Kidney tubule cell (primary cell): Measurements from ENCODE around the gene IGF1.

Experiments used
- DNase-seq: peaks from one replicate; pipeline ENCODE4 v3.0.0-alpha.2; 2018; ENCODE audit warnings: low spot score

Gene IGF1

DNA sequence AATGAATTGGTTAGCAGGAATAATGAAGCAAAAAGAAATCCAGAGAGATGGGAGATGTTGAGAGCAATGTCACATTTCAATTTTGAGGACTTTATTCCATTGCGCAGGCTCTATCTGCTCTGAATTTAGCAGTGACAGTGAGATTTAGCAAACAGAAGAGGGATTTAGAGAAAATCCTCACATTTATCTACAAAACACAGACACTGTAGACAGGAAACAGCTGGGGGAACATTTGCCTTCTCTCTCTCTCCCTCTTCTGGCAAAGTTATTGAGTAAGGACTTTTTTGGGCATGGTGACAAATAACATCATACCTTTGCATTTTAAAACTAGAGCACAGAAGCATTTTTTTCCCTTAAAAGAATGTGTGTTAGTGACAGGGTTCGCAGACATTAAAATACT, at the start of gene IGF1:
Gene IGF1 (minus strand): TSS at position 158 of the 400 bp plus-strand sequence. CDS start 182 bp downstream, outside the sequence.
- DNase-seq = peak; percentile 8

- peak; percentile 14 for DNase-seq
Measured at GRCh38 chr12:102528111-102528510, 47.7 kb upstream of the IGF1 start.

GRCh38 chr12:102527171-102527720, 46.9 kb upstream of the IGF1 start:
- DNase-seq = peak; percentile 31

- peak; percentile 72 for DNase-seq
Measured at GRCh38 chr12:102526656-102527055, 46.3 kb upstream of the IGF1 start.

DNA sequence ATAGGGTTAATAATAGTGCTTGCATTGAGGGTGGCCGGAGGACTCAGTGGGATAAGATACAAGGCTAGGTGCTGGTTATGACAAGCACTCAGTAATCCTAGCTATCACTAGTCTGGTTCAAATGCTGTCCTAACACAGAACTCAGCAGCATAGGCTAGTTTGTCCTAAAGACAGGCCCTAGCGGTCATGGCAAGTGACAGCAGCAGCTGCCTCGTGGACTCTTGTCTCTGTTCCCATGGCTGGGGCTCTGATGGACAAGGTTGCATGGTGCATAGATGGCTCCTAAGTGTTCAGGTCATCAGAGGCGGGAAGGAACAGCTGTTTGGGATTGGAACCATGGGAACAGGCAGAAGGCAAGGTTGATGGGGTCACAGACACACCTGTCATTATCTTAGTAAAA, 42.4 kb upstream of the IGF1 start:
- DNase-seq = no peak

GRCh38 chr12:102521662-102522277, 41.4 kb upstream of the IGF1 start:
- no peak for DNase-seq

GRCh38 chr12:102518871-102519270, 38.5 kb upstream of the IGF1 start:
- no peak for DNase-seq

GRCh38 chr12:102514696-102515095, 34.3 kb upstream of the IGF1 start:
- no peak for DNase-seq

DNA sequence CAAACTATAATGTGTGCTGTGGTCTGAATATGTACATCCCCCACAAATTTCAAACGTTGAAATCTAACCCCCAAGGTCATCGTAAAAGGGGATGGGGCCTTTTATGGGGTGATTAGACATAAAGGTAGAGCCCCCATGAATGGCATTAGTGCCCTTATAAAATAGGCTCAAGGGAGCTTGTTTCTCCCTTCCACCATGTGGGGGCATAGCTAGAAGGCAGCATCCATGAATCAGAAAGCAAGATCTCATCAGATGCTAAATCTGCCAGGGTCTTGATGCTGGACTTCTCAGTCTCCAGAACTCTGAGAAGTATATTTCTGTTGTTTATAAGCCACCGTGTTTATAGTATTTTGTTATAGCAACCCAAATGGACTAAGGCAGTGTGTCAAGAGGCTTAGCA, 33.4 kb upstream of the IGF1 start:
- no peak for DNase-seq

GRCh38 chr12:102513272-102513671, 32.9 kb upstream of the IGF1 start:
- no peak for DNase-seq

- no peak for DNase-seq
Measured at GRCh38 chr12:102512523-102512922, 32.2 kb upstream of the IGF1 start.

- DNase-seq = no peak
Measured at GRCh38 chr12:102511575-102511974, 31.2 kb upstream of the IGF1 start.

DNA sequence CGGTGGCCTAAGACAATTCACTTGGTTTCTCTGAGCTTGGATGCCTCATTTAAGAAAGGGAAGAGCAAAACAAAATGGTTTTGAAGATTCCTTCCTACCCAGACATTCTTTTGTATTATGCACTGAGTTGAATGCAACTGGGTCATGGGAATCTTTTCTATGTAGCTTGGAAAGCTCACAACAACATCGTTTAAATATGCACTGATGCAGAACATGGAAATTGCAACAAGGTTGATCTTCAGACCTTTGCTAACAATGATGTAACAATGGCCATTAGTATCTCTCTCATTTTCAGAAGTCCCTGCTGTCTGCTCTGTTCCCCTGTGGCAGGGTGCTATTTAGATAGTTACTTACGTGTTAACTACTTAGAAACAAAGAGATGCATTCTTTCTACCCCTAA, 30.1 kb upstream of the IGF1 start:
- no peak for DNase-seq

GRCh38 chr12:102510031-102510430, 29.7 kb upstream of the IGF1 start:
- DNase-seq = no peak

GRCh38 chr12:102509123-102509626, 28.8 kb upstream of the IGF1 start:
- no peak for DNase-seq

DNA sequence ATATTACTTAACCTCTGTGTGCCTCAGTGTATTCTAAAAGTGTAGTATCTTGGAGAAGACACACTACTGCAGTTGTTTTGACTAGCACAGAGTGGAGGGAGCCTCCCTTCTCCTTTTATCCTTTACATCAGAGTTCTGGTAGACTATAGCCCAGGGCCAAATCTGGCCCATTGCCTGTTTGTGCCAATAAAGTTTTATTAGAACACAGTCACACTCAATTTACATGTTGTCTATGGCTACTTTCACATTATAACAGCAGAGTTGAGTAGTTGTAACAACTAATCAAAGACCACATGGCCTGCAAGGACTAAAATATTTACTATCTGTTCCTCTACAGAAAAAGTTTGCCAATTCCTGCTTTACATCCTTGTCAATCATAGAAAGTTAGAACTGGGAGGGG, 27.7 kb upstream of the IGF1 start:
- no peak for DNase-seq

DNA sequence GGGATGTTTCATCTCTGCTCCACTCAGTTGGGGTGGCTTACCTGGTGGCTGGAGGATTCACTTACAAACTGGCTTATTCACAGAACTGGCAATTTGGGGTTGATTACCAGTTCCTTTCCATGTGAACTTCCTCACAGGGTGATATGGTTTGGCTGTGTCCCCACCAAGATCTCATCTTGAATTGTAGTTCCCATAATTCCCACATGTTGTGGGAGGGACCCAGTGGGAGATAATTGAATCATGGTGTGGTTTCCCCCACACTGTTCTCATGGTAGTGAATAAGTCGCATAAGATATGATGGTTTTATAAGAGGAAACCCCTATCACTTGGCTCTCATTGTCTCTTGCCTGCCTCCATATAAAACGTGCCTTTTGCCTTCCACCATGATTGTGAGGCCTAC, 26.9 kb upstream of the IGF1 start:
- no peak for DNase-seq

- no peak for DNase-seq
Measured at GRCh38 chr12:102504871-102505270, 24.5 kb upstream of the IGF1 start.

DNA sequence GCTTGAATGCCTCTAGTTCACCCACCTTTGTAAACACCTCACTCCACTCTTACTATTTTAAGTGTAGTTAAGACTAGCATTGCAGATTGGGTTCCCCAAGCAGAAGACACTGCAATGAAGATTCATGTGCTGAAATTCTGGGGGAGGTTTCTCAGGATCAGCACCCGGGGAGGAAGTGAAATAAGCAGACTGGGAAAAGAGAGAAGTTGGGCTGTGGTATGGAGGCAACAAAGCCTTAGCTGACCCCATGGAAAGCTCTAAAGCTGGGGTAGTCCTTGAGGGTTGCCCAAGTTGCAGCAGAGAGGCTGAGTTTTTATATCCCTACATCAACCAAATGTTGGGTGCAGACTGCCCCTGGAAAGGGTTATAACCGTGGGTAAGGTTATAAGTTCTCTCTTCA, 23.9 kb upstream of the IGF1 start:
- DNase-seq = no peak

GRCh38 chr12:102503831-102504230, 23.5 kb upstream of the IGF1 start:
- no peak for DNase-seq

DNA sequence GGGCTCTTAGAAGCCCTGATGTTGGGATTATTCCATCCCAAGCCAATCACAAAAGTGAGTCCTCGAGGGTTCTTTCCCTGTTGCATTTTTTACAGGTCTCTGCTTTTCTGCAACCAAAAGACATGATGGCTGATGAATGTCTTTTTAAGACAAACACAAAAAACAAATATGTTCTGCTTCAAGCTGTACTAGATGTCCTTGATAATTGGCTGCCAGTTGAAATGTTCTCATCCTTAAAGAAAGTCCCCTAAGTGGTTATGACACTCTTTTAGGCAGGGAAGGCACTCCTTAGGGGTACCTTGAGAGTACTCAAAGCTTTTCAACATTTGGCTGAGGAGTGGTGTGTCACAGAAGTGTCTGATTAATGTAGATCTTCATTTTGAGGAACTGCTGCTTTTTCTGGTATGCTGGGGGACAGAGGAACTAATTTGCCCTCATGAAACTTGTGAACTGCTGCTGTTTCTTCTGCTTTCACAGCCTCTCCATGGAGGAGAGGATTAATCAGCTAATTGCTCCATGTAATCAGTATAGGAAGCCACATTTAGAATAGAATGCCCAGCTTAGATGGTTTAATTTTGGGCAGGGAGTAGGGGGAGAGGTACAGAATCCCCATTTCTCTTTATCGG, 22.8 kb upstream of the IGF1 start:
- no peak for DNase-seq

- DNase-seq = no peak
Measured at GRCh38 chr12:102501773-102502172, 21.4 kb upstream of the IGF1 start.

- DNase-seq = no peak
Measured at GRCh38 chr12:102498471-102498870, 18.1 kb upstream of the IGF1 start.

- DNase-seq = no peak
Measured at GRCh38 chr12:102497743-102498142, 17.4 kb upstream of the IGF1 start.
